Keratinocyte (primary cell): ENCODE results near the gene HIP1R. TPM values are rescaled to one million over a fixed set of nuclear protein-coding genes. Genes with fewer than 3 reads are reported as not detected.

Experiments
- DNase-seq: peaks from one replicate; pipeline ENCODE4 v3.0.0-alpha.2; 2011; ENCODE audit warnings: low read depth, missing footprints, low spot score
- FAIRE-seq: peaks from 2 replicates; lab custom pipeline; 2011; peaks lifted over from hg19 to GRCh38; lab: Jason Lieb, UNC
- H2AFZ ChIP-seq: 2 replicates; pipeline ENCODE4 v1.6.0; 2012; ENCODE audit warnings: low read length, control low read depth, inconsistent platforms; ENCODE audit not compliant: control insufficient read depth
- H3K27ac ChIP-seq: 2 replicates; pipeline ENCODE4 v1.5.1; 2011; ENCODE audit warnings: low read length; ENCODE audit not compliant: control insufficient read depth, insufficient read depth
- H3K27me3 ChIP-seq: 3 replicates; pipeline ENCODE4 v1.6.0; 2011; ENCODE audit warnings: low read length; ENCODE audit not compliant: control insufficient read depth, insufficient read depth; ENCODE audit errors: extremely low read depth
- H3K36me3 ChIP-seq, 2 experiments: 2 replicates in 1 of 2; 3 replicates in 1 of 2; pipeline ENCODE4 v1.5.1; 2011; ENCODE audit warnings: low read length in 2 of 2, mild to moderate bottlenecking in 1 of 2; ENCODE audit not compliant: control insufficient read depth in 2 of 2, insufficient read depth in 2 of 2; ENCODE audit errors: extremely low read depth in 1 of 2
- H3K4me1 ChIP-seq: 3 replicates; pipeline ENCODE4 v1.5.1; 2011; ENCODE audit warnings: low read length; ENCODE audit not compliant: control insufficient read depth, insufficient read depth; ENCODE audit errors: extremely low read depth
- H3K4me2 ChIP-seq: 3 replicates; pipeline ENCODE4 v1.6.0; 2011; ENCODE audit warnings: low read depth, low read length; ENCODE audit not compliant: control insufficient read depth, insufficient read depth; ENCODE audit errors: extremely low read depth
- H3K4me3 ChIP-seq, 3 experiments: fragments of 200-600 bp in 1 of 3; sonication (generic) in 1 of 3; 2 replicates in 2 of 3; 3 replicates in 1 of 3; pipeline ENCODE4 v1.5.1; 2011 to 2016; ENCODE audit warnings: low read length in 3 of 3, mild to moderate bottlenecking in 3 of 3, control low read depth in 2 of 3, inconsistent platforms in 1 of 3, low read depth in 1 of 3, mixed read lengths in 1 of 3, mixed run types in 1 of 3, moderate library complexity in 1 of 3; ENCODE audit not compliant: control insufficient read depth in 2 of 3, insufficient read depth in 2 of 3; ENCODE audit errors: extremely low read depth in 1 of 3
- H3K79me2 ChIP-seq: 2 replicates; pipeline ENCODE4 v1.6.0; 2012; ENCODE audit warnings: low read length; ENCODE audit not compliant: control insufficient read depth, insufficient read depth
- H3K9ac ChIP-seq: 3 replicates; pipeline ENCODE4 v1.6.0; 2011; ENCODE audit warnings: low read length; ENCODE audit not compliant: control insufficient read depth, insufficient read depth; ENCODE audit errors: extremely low read depth
- H3K9me1 ChIP-seq: 3 replicates; pipeline ENCODE4 v1.6.0; 2011; ENCODE audit warnings: low read length; ENCODE audit not compliant: control insufficient read depth, insufficient read depth; ENCODE audit errors: extremely low read depth
- H3K9me3 ChIP-seq: 2 replicates; pipeline ENCODE4 v1.5.1; 2012; ENCODE audit warnings: low read depth, low read length; ENCODE audit not compliant: control insufficient read depth
- H4K20me1 ChIP-seq: 3 replicates; pipeline ENCODE4 v1.6.0; 2011; ENCODE audit warnings: low read length; ENCODE audit not compliant: control insufficient read depth, insufficient read depth; ENCODE audit errors: extremely low read depth
- CTCF ChIP-seq, 3 experiments: IDR thresholded peaks in 1 of 3; conservative IDR thresholded peaks in 1 of 3; optimal IDR thresholded peaks in 1 of 3; 2 replicates in 2 of 3; 3 replicates in 1 of 3; pipeline versions ENCODE3 to v1.5.1; 2011; ENCODE audit warnings: low read length in 3 of 3, mild to moderate bottlenecking in 3 of 3, moderate library complexity in 2 of 3, control low read depth in 1 of 3, inconsistent platforms in 1 of 3; ENCODE audit not compliant: insufficient read depth in 2 of 3; ENCODE audit errors: extremely low read depth in 1 of 3
- EZH2 ChIP-seq: IDR thresholded peaks from one replicate; pipeline ENCODE4 v1.6.1; 2012; ENCODE audit warnings: inconsistent platforms, mild to moderate bottlenecking, low read length, moderate library complexity
- dilution Hi-C: fragments of 300-500 bp; cut with MboI; formaldehyde crosslinking; loops from one replicate; pipeline ENCODE4 v1.7.0; 2020; ENCODE audit warnings: low sequenced_read_pairs; ENCODE audit not compliant: extremely low pct_ligation_motif_present
- polyA plus RNA-seq, 5 experiments: library from polyadenylated mRNA; depleted of rRNA in 3 of 5; stranded (reverse) in 3 of 5; stranded (forward) in 1 of 5; unstranded in 1 of 5; fragments of >200 nt; gene quantifications; 1 replicate in 1 of 5; 2 replicates in 3 of 5; 3 replicates in 1 of 5; pipeline versions ENCODE4 v1.2.1 to v1.2.3, GENCODE V29; 2011 to 2012; ENCODE audit warnings: missing spikeins in 2 of 5, low read depth in 1 of 5, low replicate concordance in 1 of 5

The HIP1R gene
- polyA plus RNA-seq, 1 donor (not counting 4 experiments of a cell fraction or from before 2014, with no cell fraction given), result 23.0 TPM

GRCh38 chr12:122830517-122831214 is 4.6 kb upstream of the HIP1R start:
- dilution Hi-C loops, result no loop called here
- no peak overlapping the region for H3K9ac ChIP-seq
- no peak overlapping the region for H3K4me3 ChIP-seq
- H3K79me2 ChIP-seq, result no peaks in the 10 kb centered on the region
- peak; percentile 96 for DNase-seq
- no peaks in the 10 kb centered on the region for H3K27me3 ChIP-seq
- H2AFZ ChIP-seq, result no peak overlapping the region
- FAIRE-seq, result peak; percentile 93
- no peak for TF ChIP-seq EZH2
- TF ChIP-seq CTCF (optimal IDR thresholded peaks at IDR 0.05 in 1 of 3, IDR thresholded peaks at IDR 0.05 in 1 of 3, conservative IDR thresholded peaks at IDR 0.05 in 1 of 3; ENCODE audit: extremely low read depth in 1 of 3, insufficient read depth in 2 of 3, low read length in 3 of 3), result no peak
- no peaks in the 10 kb centered on the region for H3K9me3 ChIP-seq
- no peak overlapping the region for H3K4me2 ChIP-seq
- no peaks in the 10 kb centered on the region for H4K20me1 ChIP-seq
- H3K4me1 ChIP-seq, result peaks cover 12% of the 10 kb centered on the region
- H3K9me1 ChIP-seq, result no peaks in the 10 kb centered on the region
- no peaks in the 10 kb centered on the region for H3K36me3 ChIP-seq
- peak overlapping the region; percentile 62 for H3K27ac ChIP-seq

GRCh38 chr12:122834104-122834920 is 945 bp upstream of the HIP1R start:
- H3K4me1 ChIP-seq, result peaks cover 29% of the 10 kb centered on the region
- peaks cover 35% of the 10 kb centered on the region for H3K79me2 ChIP-seq
- peak overlapping the region; percentile 24 for H3K9ac ChIP-seq
- peak overlapping the region; percentile 23 for H3K27ac ChIP-seq
- H2AFZ ChIP-seq, result peak overlapping the region; percentile 7
- FAIRE-seq (no peak), DNase-seq (no peak)
- H3K36me3 ChIP-seq, result peaks cover 2 to 4% of the 10 kb centered on the region in 2 experiments
- dilution Hi-C loops, result no loop called here
- no peaks in the 10 kb centered on the region for H3K9me1 ChIP-seq
- no peaks in the 10 kb centered on the region for H3K9me3 ChIP-seq
- H3K4me3 ChIP-seq, result peak overlapping the region; percentile 24 to 69 (median 41)
- H4K20me1 ChIP-seq, result no peaks in the 10 kb centered on the region
- peak; percentile 2 to 27 (median 10) for TF ChIP-seq CTCF (optimal IDR thresholded peaks at IDR 0.05 in 1 of 3, IDR thresholded peaks at IDR 0.05 in 1 of 3, conservative IDR thresholded peaks at IDR 0.05 in 1 of 3; ENCODE audit: extremely low read depth in 1 of 3, insufficient read depth in 2 of 3, low read length in 3 of 3)
- TF ChIP-seq EZH2, result no peak
- H3K4me2 ChIP-seq, result peak overlapping the region; percentile 74
- H3K27me3 ChIP-seq, result no peaks in the 10 kb centered on the region
